Large intestine (tissue), 3 donors: ENCODE data around the gene KRTAP1-5. TPM values are rescaled to one million over a fixed set of nuclear protein-coding genes. Genes with fewer than 3 reads are reported as not detected.

Experiments used
- DNase-seq, 2 donors: peaks; one replicate each; pipeline versions ENCODE4 v3.0.0 to v3.0.0-alpha.2; 2013
- H3K27ac ChIP-seq: one replicate; pipeline ENCODE4 v1.5.1; 2013; ENCODE audit warnings: low read length
- H3K27me3 ChIP-seq: 2 replicates; pipeline ENCODE4 v1.6.1; 2013; ENCODE audit warnings: low read length; ENCODE audit not compliant: control insufficient read depth, insufficient read depth
- H3K36me3 ChIP-seq: 2 replicates; pipeline ENCODE4 v1.6.1; 2013; ENCODE audit warnings: low read length; ENCODE audit not compliant: control insufficient read depth, insufficient read depth
- H3K4me1 ChIP-seq: one replicate; pipeline ENCODE4 v1.6.1; 2013; ENCODE audit warnings: low read length; ENCODE audit not compliant: control insufficient read depth, insufficient read depth
- H3K4me3 ChIP-seq: one replicate; pipeline ENCODE4 v1.5.1; 2013; ENCODE audit warnings: low read length
- H3K9me3 ChIP-seq: one replicate; pipeline ENCODE4 v1.6.1; 2013; ENCODE audit warnings: mild to moderate bottlenecking, low read depth, low read length, moderate library complexity; ENCODE audit not compliant: control insufficient read depth
- WGBS: methylation state at CpG from one replicate; pipeline ENCODE4 v1.1.5; 2013; ENCODE audit warnings: low lambda C conversion rate; ENCODE audit not compliant: insufficient coverage; 5-methylcytosine and 5-hydroxymethylcytosine counted together
- polyA plus RNA-seq: library from polyadenylated mRNA; unstranded; fragments of 120-200 nt; gene quantifications from one replicate; pipeline ENCODE4 v1.2.1, GENCODE V29; 2013

KRTAP1-5 gene
- polyA plus RNA-seq, 1 donor, result not detected

- peaks cover 4% of the 10 kb centered on the region for H3K27me3 ChIP-seq
- peak in 1 of 2 donors; percentile 6 for DNase-seq
- 92% methylated on average over 1 of the region's 3 CpGs for WGBS
Observed at GRCh38 chr17:40992666-40993065, 34.3 kb downstream of the KRTAP1-5 start.

GRCh38 chr17:40986920-40987319 is 40.1 kb downstream of the KRTAP1-5 start:
- peaks cover 5% of the 10 kb centered on the region for H3K27me3 ChIP-seq
- WGBS, result 77% methylated on average over 4 of the region's 8 CpGs
- no peak overlapping the region for H3K27ac ChIP-seq
- no peaks in the 10 kb centered on the region for H3K36me3 ChIP-seq
- DNase-seq, result no peak
- no peak overlapping the region for H3K4me3 ChIP-seq
- no peaks in the 10 kb centered on the region for H3K4me1 ChIP-seq
- no peaks in the 10 kb centered on the region for H3K9me3 ChIP-seq

More at GRCh38 chr17:40992666-40993065, 34.3 kb downstream of the KRTAP1-5 start:
- no peak overlapping the region for H3K27ac ChIP-seq
- H3K36me3 ChIP-seq, result no peaks in the 10 kb centered on the region
- H3K4me3 ChIP-seq, result no peak overlapping the region
- H3K9me3 ChIP-seq, result no peaks in the 10 kb centered on the region
- no peaks in the 10 kb centered on the region for H3K4me1 ChIP-seq

DNA sequence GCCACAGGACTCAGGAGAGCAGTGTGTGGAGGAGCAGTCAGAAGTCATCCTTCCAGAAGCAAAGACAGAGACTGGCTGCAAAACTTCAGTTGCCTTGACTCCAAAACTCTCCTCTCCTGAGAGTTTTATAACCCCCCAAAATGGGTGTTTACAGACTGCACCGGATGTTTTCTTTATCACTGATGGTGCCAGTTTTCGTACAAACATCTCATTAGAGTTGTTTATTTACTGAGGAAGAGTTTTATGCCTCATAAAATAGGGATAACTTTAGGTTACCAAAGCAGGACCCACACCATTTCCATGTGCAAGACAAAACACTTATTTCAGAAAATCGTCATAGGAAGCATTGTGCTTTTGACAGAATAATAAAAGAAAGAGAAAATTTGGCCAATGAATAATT is 42.8 kb downstream of the KRTAP1-5 start, which contains the start of gene KRT40:
TSS of gene KRT40 (minus strand) at position 101 of the 400 bp plus-strand sequence. CDS start at position 48, 53 bp downstream.
- no peak for DNase-seq
- H3K4me1 ChIP-seq, result no peaks in the 10 kb centered on the region
- H3K4me3 ChIP-seq, result no peak within 1 kb of the TSS
- no peaks in the 10 kb centered on the region for H3K9me3 ChIP-seq
- H3K27me3 ChIP-seq, result peaks cover 5% of the 10 kb centered on the region
- no peaks in the 10 kb centered on the region for H3K36me3 ChIP-seq
- WGBS, result no CpG with 5 or more reads among the region's 3 CpGs
- no peak within 1 kb of the TSS for H3K27ac ChIP-seq

GRCh38 chr17:40981115-40981514 is 45.9 kb downstream of the KRTAP1-5 start:
- 83% methylated on average over 1 of the region's 5 CpGs for WGBS
- Histone ChIP-seq H3K27ac (no peak overlapping the region), H3K9me3 (no peaks in the 10 kb centered on the region), H3K36me3 (no peaks in the 10 kb centered on the region), H3K4me3 (no peak overlapping the region), H3K4me1 (no peaks in the 10 kb centered on the region), H3K27me3 (peaks cover 11% of the 10 kb centered on the region)
- no peak for DNase-seq

DNA sequence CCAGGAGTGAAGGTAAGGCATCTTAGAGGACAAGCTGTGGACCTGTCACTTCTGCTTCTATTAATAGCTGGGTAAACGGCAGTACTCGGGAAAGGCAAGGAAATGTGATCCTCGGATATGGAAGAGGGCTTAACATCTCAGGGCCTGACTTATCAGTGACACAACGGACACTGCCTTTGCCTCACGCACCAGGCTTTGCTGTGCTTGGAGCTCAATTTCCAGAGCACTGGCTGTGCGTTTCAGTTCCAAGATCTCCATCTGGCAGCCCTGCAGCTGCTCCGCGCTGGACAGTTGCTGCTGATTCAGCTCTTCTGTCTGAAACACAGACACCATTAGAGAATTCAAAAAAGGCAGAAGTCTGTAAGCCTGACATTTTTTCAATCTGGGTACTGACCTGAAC is 46.4 kb downstream of the KRTAP1-5 start:
- Histone ChIP-seq H3K9me3 (no peaks in the 10 kb centered on the region), H3K4me1 (no peaks in the 10 kb centered on the region), H3K4me3 (no peak overlapping the region), H3K36me3 (no peaks in the 10 kb centered on the region), H3K27ac (no peak overlapping the region), H3K27me3 (peaks cover 13% of the 10 kb centered on the region)
- no CpG with 5 or more reads among the region's 8 CpGs for WGBS
- DNase-seq, result peak; percentile 14 to 16

- Histone ChIP-seq H3K4me1 (no peaks in the 10 kb centered on the region), H3K4me3 (no peak overlapping the region), H3K9me3 (no peaks in the 10 kb centered on the region), H3K27ac (no peak overlapping the region), H3K36me3 (no peaks in the 10 kb centered on the region), H3K27me3 (peaks cover 13% of the 10 kb centered on the region)
- no peak for DNase-seq
- WGBS, result no CpG with 5 or more reads among the region's 3 CpGs
Observed at GRCh38 chr17:40980117-40980516, 46.9 kb downstream of the KRTAP1-5 start.

- Histone ChIP-seq H3K36me3 (no peaks in the 10 kb centered on the region), H3K4me1 (no peaks in the 10 kb centered on the region), H3K4me3 (no peak overlapping the region), H3K27me3 (peaks cover 9% of the 10 kb centered on the region), H3K27ac (no peak overlapping the region), H3K9me3 (no peaks in the 10 kb centered on the region)
- 93% methylated on average over 3 of the region's 13 CpGs for WGBS
- DNase-seq, result no peak
Observed at GRCh38 chr17:40978575-40979151, 48.3 kb downstream of the KRTAP1-5 start.

Other genes starting within 250 kb of the KRTAP1-5 start
- gene KRT27, start 244.7 kb downstream of the KRTAP1-5 start, polyA plus RNA-seq, result not detected
- not detected for gene KRT28, start 227.2 kb downstream of the KRTAP1-5 start, polyA plus RNA-seq
- 40.7 TPM for gene KRT10, start 204.6 kb downstream of the KRTAP1-5 start, polyA plus RNA-seq
- gene KRT12, start 160.0 kb downstream of the KRTAP1-5 start, polyA plus RNA-seq, result 0.16 TPM
- gene KRT20, start 142.0 kb downstream of the KRTAP1-5 start, polyA plus RNA-seq, result 31.7 TPM
- 0.18 TPM for gene KRT23, start 89.6 kb downstream of the KRTAP1-5 start, polyA plus RNA-seq
- not detected for gene KRT39, start 60.3 kb downstream of the KRTAP1-5 start, polyA plus RNA-seq
- 0.07 TPM for gene KRT40, start 42.9 kb downstream of the KRTAP1-5 start, polyA plus RNA-seq
- gene KRTAP3-3, start 33.0 kb downstream of the KRTAP1-5 start, polyA plus RNA-seq, result not detected
- gene KRTAP3-2, start 27.3 kb downstream of the KRTAP1-5 start, polyA plus RNA-seq, result not detected
- gene KRTAP3-1, start 18.1 kb downstream of the KRTAP1-5 start, polyA plus RNA-seq, result not detected
- gene KRTAP1-4, start 3.0 kb upstream of the KRTAP1-5 start, polyA plus RNA-seq, result not detected
- not detected for gene KRTAP1-3, start 7.7 kb upstream of the KRTAP1-5 start, polyA plus RNA-seq
- not detected for gene KRTAP1-1, start 14.2 kb upstream of the KRTAP1-5 start, polyA plus RNA-seq
- gene KRTAP2-1, start 20.1 kb upstream of the KRTAP1-5 start, polyA plus RNA-seq, result not detected
- not detected for gene KRTAP2-2, start 28.0 kb upstream of the KRTAP1-5 start, polyA plus RNA-seq
- not detected for gene KRTAP2-3, start 32.9 kb upstream of the KRTAP1-5 start, polyA plus RNA-seq
- gene KRTAP2-4, start 38.7 kb upstream of the KRTAP1-5 start, polyA plus RNA-seq, result not detected
- gene KRTAP4-7, start 56.9 kb upstream of the KRTAP1-5 start, polyA plus RNA-seq, result not detected
- gene KRTAP4-8, start 70.9 kb upstream of the KRTAP1-5 start, polyA plus RNA-seq, result not detected
- gene KRTAP4-16, start 75.0 kb upstream of the KRTAP1-5 start, polyA plus RNA-seq, result not detected
- not detected for gene KRTAP4-9, start 78.2 kb upstream of the KRTAP1-5 start, polyA plus RNA-seq
- gene KRTAP4-11, start 91.2 kb upstream of the KRTAP1-5 start, polyA plus RNA-seq, result not detected
- not detected for gene KRTAP4-12, start 97.0 kb upstream of the KRTAP1-5 start, polyA plus RNA-seq
- not detected for gene KRTAP4-6, start 113.3 kb upstream of the KRTAP1-5 start, polyA plus RNA-seq
- not detected for gene KRTAP4-5, start 122.6 kb upstream of the KRTAP1-5 start, polyA plus RNA-seq
- gene KRTAP4-4, start 133.5 kb upstream of the KRTAP1-5 start, polyA plus RNA-seq, result not detected
- not detected for gene KRTAP4-3, start 141.0 kb upstream of the KRTAP1-5 start, polyA plus RNA-seq
- not detected for gene KRTAP4-2, start 151.0 kb upstream of the KRTAP1-5 start, polyA plus RNA-seq
- not detected for gene KRTAP4-1, start 157.7 kb upstream of the KRTAP1-5 start, polyA plus RNA-seq
- not detected for gene KRTAP9-1, start 162.7 kb upstream of the KRTAP1-5 start, polyA plus RNA-seq
- not detected for gene KRTAP9-2, start 199.4 kb upstream of the KRTAP1-5 start, polyA plus RNA-seq
- gene KRTAP9-3, start 205.2 kb upstream of the KRTAP1-5 start, polyA plus RNA-seq, result not detected
- gene KRTAP9-8, start 210.8 kb upstream of the KRTAP1-5 start, polyA plus RNA-seq, result not detected
- gene KRTAP9-4, start 222.5 kb upstream of the KRTAP1-5 start, polyA plus RNA-seq, result not detected
- gene KRTAP9-9, start 228.2 kb upstream of the KRTAP1-5 start, polyA plus RNA-seq, result not detected
- gene KRTAP9-6, start 238.2 kb upstream of the KRTAP1-5 start, polyA plus RNA-seq, result not detected
- gene KRTAP9-7, start 248.5 kb upstream of the KRTAP1-5 start, polyA plus RNA-seq, result not detected